ENCODE measurements around the gene ATRNL1.

GRCh38 chr10:115762029-115762428 lies 668.9 kb downstream of the ATRNL1 start:
- TF ChIP-seq, protein P1, sequence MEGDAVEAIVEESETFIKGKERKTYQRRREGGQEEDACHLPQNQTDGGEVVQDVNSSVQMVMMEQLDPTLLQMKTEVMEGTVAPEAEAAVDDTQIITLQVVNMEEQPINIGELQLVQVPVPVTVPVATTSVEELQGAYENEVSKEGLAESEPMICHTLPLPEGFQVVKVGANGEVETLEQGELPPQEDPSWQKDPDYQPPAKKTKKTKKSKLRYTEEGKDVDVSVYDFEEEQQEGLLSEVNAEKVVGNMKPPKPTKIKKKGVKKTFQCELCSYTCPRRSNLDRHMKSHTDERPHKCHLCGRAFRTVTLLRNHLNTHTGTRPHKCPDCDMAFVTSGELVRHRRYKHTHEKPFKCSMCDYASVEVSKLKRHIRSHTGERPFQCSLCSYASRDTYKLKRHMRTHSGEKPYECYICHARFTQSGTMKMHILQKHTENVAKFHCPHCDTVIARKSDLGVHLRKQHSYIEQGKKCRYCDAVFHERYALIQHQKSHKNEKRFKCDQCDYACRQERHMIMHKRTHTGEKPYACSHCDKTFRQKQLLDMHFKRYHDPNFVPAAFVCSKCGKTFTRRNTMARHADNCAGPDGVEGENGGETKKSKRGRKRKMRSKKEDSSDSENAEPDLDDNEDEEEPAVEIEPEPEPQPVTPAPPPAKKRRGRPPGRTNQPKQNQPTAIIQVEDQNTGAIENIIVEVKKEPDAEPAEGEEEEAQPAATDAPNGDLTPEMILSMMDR (IDR thresholded peaks at IDR 0.05): no peak
- TF ChIP-seq CHD2 (IDR thresholded peaks at IDR 0.05; ENCODE audit: low read length, partially characterized antibody) (no peak), ZFP36 (IDR thresholded peaks at IDR 0.05; ENCODE audit: borderline replicate concordance, partially characterized antibody) (no peak), MYC (IDR thresholded peaks at IDR 0.05; ENCODE audit: borderline replicate concordance, low read length) (no peak), POLR2A (IDR thresholded peaks at IDR 0.05; ENCODE audit: low read length) (no peak), USF2 (IDR thresholded peaks at IDR 0.05) (no peak), KDM1A (IDR thresholded peaks at IDR 0.05; ENCODE audit: low read depth) (no peak), EP300 (IDR thresholded peaks at IDR 0.05) (no peak), JUN (IDR thresholded peaks at IDR 0.05) (no peak), CEBPB (IDR thresholded peaks at IDR 0.05) (no peak), ELK1 (IDR thresholded peaks at IDR 0.05; ENCODE audit: low read depth, low read length) (no peak)
- TF ChIP-seq, protein P2, sequence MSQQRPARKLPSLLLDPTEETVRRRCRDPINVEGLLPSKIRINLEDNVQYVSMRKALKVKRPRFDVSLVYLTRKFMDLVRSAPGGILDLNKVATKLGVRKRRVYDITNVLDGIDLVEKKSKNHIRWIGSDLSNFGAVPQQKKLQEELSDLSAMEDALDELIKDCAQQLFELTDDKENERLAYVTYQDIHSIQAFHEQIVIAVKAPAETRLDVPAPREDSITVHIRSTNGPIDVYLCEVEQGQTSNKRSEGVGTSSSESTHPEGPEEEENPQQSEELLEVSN (IDR thresholded peaks at IDR 0.05; ENCODE audit: borderline replicate concordance, low read depth): no peak
- TF ChIP-seq, protein P3, sequence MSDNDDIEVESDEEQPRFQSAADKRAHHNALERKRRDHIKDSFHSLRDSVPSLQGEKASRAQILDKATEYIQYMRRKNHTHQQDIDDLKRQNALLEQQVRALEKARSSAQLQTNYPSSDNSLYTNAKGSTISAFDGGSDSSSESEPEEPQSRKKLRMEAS (IDR thresholded peaks at IDR 0.05): no peak

All from A549 (cell line).